Esophagus muscularis mucosa (tissue), 3 donors: ENCODE measurements around the gene ANKRD40CL.

Experiments
- POLR2AphosphoS5 ChIP-seq, 2 donors: sonication (generic); formaldehyde crosslinking; IDR thresholded peaks; one replicate each; pipeline ENCODE4 v1.6.1; 2017; ENCODE audit warnings: antibody characterized with exemption in 2 of 2
- TF ChIP-seq, protein P1 (sequence below), 3 experiments: fragments of 200-600 bp in 2 of 3; fragments of 450-650 bp in 1 of 3; sonication (generic) in 2 of 3; IDR thresholded peaks; one replicate each; pipeline ENCODE4 v1.5.1; 2017 to 2019; ENCODE audit warnings: antibody characterized with exemption in 3 of 3, mild to moderate bottlenecking in 2 of 3, moderate library complexity in 1 of 3

DNA sequence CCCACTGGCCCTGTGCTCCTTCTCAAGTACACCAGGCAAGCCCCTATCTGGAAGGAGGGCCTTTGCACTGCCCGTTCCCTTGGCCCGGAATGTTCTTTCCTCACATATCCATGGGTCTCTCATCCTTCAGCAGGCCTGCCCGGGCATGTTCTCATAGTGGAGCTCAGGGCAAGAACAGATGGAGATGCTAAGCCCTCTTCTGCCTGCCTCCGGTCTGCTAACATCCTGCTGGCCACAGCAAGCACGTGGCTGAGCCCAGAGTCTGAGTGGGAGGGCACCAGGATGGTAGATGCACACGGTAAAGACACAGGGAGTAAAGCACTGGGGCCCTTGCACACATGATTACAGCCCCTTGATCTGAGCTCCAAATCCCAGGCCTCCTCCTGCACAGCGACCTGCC, 19.8 kb upstream of the ANKRD40CL start:
- TF ChIP-seq, protein P1, sequence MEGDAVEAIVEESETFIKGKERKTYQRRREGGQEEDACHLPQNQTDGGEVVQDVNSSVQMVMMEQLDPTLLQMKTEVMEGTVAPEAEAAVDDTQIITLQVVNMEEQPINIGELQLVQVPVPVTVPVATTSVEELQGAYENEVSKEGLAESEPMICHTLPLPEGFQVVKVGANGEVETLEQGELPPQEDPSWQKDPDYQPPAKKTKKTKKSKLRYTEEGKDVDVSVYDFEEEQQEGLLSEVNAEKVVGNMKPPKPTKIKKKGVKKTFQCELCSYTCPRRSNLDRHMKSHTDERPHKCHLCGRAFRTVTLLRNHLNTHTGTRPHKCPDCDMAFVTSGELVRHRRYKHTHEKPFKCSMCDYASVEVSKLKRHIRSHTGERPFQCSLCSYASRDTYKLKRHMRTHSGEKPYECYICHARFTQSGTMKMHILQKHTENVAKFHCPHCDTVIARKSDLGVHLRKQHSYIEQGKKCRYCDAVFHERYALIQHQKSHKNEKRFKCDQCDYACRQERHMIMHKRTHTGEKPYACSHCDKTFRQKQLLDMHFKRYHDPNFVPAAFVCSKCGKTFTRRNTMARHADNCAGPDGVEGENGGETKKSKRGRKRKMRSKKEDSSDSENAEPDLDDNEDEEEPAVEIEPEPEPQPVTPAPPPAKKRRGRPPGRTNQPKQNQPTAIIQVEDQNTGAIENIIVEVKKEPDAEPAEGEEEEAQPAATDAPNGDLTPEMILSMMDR (IDR thresholded peaks at IDR 0.05): no peak
- no peak for TF ChIP-seq POLR2AphosphoS5 (IDR thresholded peaks at IDR 0.05)
